22Rv1 (cell line): ENCODE measurements around the gene CDH3.
"Not testable (repeated sequence)": the region's sequence is repeated elsewhere in the genome, so short reads cannot be mapped to it uniquely, and the experiment has no call there.

Source experiments
- H3K27ac ChIP-seq: fragments of 450-650 bp; 2 replicates; pipeline ENCODE4 v1.5.1; 2017
- ZFX ChIP-seq: fragments of 450-650 bp; IDR thresholded peaks from 2 replicates; pipeline ENCODE4 v1.6.1; 2017; ENCODE audit warnings: antibody characterized with exemption, borderline replicate concordance
- TF ChIP-seq, protein P1 (sequence below): fragments of 450-650 bp; IDR thresholded peaks from 2 replicates; pipeline ENCODE4 v1.5.1; 2017; ENCODE audit warnings: mild to moderate bottlenecking

The CDH3 gene

DNA sequence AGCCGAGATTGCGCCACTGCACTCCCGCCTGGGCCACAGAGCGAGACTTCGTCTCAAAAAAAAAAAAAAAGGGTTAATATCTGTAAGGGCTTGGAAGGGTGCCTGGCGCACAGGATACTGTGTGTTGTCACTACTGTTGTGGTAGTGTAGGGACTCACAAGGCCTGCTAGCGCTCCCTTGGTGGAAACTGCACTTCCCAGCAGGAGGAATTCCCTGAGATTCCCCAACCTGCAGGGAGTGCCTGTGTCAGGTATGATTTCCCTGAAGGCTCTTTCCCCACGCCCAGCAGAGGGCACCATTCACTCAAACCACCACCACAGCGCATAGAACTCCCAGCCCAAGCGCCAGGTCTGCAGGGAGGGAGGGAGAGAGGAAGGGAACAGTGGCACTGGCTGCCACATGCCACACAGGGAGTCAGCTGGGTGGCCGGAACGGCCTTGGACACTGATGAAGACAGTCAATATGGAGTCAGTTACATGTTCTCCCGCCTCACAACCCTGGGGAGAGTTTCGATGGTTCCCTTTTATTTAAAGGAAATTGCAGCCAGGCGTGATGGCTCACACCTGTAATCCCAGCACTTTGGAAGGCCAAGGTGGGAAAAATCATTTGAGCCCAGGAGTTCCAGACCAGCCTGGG lies 59.2 kb downstream of the CDH3 start:
- TF ChIP-seq, protein P1, sequence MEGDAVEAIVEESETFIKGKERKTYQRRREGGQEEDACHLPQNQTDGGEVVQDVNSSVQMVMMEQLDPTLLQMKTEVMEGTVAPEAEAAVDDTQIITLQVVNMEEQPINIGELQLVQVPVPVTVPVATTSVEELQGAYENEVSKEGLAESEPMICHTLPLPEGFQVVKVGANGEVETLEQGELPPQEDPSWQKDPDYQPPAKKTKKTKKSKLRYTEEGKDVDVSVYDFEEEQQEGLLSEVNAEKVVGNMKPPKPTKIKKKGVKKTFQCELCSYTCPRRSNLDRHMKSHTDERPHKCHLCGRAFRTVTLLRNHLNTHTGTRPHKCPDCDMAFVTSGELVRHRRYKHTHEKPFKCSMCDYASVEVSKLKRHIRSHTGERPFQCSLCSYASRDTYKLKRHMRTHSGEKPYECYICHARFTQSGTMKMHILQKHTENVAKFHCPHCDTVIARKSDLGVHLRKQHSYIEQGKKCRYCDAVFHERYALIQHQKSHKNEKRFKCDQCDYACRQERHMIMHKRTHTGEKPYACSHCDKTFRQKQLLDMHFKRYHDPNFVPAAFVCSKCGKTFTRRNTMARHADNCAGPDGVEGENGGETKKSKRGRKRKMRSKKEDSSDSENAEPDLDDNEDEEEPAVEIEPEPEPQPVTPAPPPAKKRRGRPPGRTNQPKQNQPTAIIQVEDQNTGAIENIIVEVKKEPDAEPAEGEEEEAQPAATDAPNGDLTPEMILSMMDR, result peak; percentile 89
- no peak for TF ChIP-seq ZFX
- H3K27ac ChIP-seq, result no peak overlapping the region

DNA sequence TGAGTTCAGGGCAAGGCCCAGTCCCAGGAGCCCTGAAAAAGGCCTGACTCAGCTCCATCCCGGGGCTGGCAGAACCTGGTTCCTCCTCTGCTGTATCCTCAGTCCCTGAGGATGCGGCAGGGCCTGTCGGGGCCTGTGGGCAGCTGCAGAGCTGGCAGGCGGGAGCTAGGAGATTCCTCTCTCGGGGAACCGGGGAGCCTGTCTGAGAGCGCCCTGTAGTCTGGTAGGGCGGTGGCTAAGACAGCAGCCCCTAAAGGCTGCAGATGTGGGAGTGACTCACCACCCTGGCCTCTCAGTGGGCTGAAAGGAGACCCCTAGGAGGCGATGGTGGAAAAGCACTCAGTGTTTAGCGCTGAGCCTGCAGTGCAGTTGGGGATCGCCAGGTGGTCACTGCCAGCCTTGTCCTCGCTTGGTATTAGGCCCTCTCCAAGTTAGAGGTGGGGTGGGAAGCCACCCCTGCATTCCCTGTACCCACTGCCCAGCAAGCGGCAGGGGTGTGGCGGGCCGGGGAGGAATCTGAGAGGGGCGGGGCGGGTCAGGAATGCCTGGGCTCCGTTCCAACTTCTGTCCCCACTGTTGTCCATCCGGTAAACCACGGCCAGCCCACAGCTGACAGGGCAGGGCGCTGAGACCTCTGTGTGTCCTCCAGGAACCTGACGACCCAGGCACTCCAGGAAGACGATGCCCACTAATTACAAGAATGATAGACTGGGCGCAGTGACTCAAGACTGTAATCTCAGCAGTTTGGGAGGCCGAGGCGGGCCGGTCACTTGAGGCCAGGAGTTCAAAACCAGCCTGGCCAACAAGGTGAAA lies 62.4 kb downstream of the CDH3 start:
- H3K27ac ChIP-seq, result no peak overlapping the region
- TF ChIP-seq ZFX, result no peak
- TF ChIP-seq, protein P1, result no peak

DNA sequence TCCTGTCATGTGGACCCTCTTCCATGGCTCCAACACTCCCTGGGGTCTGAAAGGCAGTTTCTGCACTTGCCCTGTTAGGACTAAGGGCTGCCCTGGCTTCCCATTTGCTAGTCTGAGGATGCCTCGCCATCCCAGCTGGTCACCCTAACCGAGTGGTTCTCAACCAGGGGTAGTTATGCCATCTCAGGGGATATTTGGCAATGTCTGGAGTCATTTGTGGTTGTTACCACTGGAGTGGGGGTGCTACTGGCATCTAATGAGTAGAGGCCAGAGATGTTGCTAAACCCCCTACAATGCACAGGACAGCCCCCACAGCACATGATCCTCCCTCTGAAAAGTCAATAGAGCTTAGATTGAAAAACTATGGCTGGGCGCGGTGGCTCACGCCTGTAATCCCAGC lies 65.1 kb downstream of the CDH3 start:
- TF ChIP-seq ZFX, result no peak
- TF ChIP-seq, protein P1, result no peak
- H3K27ac ChIP-seq, result no peak overlapping the region

DNA sequence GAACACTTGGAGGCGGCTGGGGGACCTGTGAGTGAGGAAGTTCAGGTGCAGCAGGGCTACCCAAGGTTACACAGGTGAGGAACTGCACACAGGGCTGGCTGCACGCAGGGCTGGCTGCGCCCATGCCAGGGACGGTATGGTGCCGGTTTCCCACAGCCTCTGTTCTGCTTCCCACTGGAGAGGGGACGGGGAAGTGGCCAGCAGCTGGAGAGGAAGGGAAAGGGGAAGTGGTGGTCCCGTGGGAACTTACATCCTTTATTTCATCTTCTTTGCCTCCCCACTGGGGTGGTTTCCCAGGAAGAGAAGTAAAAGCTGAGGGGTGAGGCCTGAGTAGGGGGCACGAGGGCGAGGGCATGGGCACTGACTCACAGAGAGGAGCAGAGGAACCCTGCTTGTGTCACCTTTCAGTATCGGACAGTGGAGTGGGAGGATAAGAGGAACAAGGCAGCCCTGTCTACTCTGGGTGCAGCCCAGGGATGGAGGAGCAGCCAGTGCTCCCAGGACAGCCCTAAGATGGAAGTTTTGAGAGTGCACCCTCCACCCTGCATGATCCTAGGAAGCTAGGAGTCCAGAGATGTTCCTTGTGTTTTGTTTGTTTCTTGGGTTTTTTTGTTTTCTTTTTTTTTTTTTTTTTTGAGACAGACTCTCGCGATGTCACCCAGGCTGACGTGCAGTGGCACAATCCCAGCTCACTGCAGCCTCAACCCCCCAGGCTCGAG lies 66.5 kb downstream of the CDH3 start:
- TF ChIP-seq, protein P1, result no peak
- TF ChIP-seq ZFX, result no peak

DNA sequence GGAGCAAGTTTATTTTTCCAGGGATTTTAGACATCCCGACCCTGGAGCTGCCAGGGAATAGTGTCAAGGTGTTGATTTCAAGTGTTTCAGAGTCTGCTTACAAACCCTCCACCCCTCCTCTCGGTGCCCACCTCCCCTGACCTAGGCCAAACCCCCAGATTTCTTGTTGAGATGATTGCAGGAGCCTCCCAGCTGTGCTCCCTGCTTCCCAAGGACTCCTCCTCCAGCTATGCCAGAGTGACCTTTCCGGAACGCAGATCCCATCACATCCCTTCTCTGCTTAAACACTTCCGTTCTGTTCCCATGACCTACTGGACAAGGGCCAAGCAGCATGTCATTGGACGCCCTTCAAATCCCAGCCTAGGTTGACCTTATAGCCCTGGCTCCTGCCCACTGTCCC lies 68.3 kb downstream of the CDH3 start:
- TF ChIP-seq, protein P1, result no peak
- TF ChIP-seq ZFX, result no peak
- H3K27ac ChIP-seq, result no peak overlapping the region

More for the DNA sequence above, 66.5 kb downstream of the CDH3 start:
- no peak overlapping the region for H3K27ac ChIP-seq

DNA sequence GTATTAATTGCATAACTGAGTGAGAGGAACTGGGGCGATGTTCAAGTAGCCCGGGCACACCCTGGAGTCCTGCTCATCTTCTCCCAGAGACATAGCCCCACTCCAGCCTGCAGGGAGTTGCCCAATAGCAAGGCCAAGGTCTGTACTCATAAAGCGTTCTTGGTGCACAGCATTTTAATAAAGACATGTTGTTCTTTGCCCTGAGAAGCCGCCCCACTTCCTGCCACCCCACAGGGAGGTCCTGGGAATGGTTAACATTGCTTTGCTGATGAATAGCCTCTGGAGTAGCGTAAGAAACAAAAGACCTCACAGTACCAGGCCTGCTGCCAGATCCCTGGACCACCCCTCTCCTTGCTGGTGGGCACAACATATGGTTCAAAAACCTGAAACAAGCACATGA lies 70.4 kb downstream of the CDH3 start:
- TF ChIP-seq, protein P1, result no peak
- no peak for TF ChIP-seq ZFX
- H3K27ac ChIP-seq, result no peak overlapping the region

DNA sequence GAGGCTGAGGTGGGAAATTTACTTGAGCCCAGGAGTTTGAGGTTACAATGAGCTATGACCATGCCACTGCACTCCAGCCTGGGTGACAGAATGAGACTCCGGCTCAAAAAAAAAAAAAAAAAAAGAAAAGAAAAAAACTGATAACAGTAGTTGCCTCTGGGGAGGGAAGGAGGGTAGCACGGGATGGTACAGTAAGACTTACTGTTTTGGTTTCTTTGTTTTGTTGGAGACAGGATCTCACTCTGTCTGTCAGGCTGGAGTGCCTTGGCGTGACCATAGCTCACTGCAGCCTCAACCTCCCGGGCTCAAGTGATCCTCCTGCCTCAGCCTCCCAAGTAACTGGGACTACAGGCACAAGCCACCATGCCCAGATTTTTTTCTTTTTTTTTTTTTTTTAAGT lies 71.4 kb downstream of the CDH3 start:
- not testable (repeated sequence) for H3K27ac ChIP-seq
